ENCODE data around the gene TTC33.

DNA sequence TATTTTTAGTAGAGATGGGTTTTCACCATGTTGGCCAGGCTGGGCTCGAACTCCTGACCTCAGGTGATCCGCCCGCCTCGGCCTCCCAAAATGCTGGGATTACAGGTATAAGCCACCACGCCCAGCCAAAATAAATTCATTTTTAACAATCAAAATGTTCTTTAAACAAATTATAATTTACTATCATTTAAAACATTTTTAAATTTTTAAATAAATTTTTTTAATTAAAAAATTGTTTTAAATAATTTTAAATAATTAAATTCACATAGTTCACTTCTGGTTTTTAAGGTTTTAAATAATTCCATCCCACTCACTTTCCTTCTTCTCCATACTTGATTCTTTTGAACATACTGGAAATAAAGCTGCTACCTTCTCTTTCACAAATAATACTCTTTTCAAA lies 15.0 kb upstream of the TTC33 start:
- TF ChIP-seq POLR2AphosphoS5 (IDR thresholded peaks at IDR 0.05) = no peak
- TF ChIP-seq, protein P1, sequence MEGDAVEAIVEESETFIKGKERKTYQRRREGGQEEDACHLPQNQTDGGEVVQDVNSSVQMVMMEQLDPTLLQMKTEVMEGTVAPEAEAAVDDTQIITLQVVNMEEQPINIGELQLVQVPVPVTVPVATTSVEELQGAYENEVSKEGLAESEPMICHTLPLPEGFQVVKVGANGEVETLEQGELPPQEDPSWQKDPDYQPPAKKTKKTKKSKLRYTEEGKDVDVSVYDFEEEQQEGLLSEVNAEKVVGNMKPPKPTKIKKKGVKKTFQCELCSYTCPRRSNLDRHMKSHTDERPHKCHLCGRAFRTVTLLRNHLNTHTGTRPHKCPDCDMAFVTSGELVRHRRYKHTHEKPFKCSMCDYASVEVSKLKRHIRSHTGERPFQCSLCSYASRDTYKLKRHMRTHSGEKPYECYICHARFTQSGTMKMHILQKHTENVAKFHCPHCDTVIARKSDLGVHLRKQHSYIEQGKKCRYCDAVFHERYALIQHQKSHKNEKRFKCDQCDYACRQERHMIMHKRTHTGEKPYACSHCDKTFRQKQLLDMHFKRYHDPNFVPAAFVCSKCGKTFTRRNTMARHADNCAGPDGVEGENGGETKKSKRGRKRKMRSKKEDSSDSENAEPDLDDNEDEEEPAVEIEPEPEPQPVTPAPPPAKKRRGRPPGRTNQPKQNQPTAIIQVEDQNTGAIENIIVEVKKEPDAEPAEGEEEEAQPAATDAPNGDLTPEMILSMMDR (IDR thresholded peaks at IDR 0.05) = no peak
- no peak for TF ChIP-seq EP300 (IDR thresholded peaks at IDR 0.05)
- no peak for TF ChIP-seq POLR2A (IDR thresholded peaks at IDR 0.05)

Data from suprapubic skin (tissue), 4 donors.